GM21619 (cell line): ENCODE results near the gene RIPK4.

Source experiments
- ATAC-seq: cut with Tn5 transposase; IDR thresholded peaks from one replicate; pipeline ENCODE4 v1.9.1; 2021; ENCODE audit not compliant: unreplicated experiment

The RIPK4 gene

GRCh38 chr21:41755258-41755933 is 11.5 kb downstream of the RIPK4 start:
- ATAC-seq, result no peak

DNA sequence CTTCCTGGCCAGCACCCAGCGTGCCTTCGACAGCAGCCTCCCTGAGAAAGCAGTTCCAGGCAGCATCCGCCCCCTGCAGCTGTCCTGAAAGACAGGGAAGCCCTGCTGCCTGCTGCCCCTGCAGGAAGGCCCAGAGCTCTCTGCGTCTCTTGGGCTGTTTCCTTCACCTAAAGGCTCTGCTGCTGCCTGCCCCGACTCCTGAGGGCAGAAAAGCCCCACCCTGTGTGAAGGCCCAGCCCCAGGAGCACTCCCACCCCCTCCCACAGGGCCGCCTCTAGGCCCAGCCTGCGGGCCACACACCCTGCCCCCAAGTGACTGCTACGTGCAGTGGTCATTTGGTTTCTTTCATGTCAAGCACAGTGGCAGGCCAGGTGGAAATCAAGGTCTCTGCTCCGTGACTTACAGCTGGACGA is 12.4 kb downstream of the RIPK4 start:
- ATAC-seq, result no peak

GRCh38 chr21:41753006-41753898 is 13.6 kb downstream of the RIPK4 start:
- ATAC-seq, result no peak

DNA sequence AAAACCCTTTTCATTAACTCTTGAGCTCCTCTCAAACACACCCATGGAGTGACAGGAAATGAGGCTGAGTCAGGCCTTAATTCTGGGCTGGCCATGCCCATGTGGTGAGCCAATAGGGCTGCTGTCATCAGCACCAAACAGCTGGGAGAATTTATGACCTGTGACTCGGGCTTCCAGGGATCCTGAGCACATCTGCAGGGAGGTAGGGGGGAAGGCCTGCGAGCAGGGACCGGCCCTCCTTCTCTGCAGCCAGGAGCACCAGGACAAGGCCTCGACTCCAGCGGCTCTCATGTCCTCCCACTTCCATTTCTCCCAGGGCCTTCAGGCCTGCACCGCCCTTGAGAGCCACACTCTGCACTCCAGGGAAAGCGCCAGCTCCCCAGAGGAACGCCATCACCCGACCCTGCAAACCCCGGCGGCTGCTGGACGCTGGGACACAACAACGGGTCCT is 14.6 kb downstream of the RIPK4 start:
- ATAC-seq, result no peak

GRCh38 chr21:41751611-41752011 is 15.2 kb downstream of the RIPK4 start:
- no peak for ATAC-seq

- no peak for ATAC-seq
These were observed 16.2 kb downstream of the RIPK4 start for GRCh38 chr21:41750532-41751151.

DNA sequence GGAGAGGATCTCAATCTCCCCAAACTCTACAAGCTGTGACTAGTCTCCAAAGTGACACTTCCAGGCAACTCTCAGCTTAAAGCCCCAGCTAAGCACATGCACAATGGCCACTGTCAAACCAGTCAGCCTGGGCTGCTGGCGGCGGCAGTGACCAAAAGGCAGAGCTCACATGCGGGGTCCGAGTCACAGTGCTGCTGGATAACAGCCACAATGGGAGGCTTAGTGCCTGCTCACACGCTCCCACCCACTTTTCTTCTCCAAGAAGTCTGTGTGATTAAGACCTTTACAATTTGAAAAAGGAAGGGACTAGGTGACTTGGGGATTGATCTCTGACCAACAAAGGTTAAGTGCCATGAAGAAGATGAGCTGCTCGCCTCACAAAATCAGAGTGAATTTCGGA is 16.8 kb downstream of the RIPK4 start:
- no peak for ATAC-seq

- ATAC-seq, result no peak
These were observed 17.6 kb downstream of the RIPK4 start for GRCh38 chr21:41749286-41749685.

DNA sequence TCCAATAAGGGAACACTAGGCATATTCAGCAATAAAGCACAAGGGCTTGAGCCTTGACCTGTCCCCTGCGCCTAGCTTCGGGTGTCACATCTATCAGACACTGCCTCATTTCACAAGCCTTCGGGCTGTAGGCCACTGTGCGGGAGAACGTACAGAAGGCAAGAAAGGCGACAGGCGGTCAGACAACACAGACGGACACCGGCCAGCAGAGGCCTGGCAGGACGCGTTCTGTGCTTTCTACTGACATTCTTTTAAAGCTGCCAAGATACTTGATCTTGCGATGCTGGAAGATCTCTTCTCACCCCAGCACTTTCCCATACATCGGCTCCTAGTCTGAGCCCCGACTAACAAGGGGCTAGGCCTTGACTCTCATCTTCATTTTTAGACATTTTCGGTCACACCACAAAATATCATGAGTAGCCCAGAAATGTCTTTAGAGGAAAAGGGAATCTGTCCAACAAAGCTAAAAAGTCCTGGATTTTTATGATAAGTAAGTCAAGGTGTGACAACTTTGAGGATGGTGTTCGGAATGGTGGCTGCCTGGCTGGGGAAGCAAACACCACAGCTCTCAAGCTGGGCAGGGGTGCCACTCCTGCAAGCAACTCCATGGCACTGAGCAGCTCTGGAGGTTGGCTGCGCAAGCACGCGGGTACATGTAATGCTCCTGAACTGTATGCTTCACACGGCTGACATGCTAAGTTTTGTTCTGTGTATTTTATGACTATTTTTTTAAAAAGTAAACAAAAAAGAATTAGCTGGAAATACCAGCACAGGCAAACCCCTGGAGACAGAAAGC is 18.7 kb downstream of the RIPK4 start:
- no peak for ATAC-seq

- ATAC-seq, result no peak
These were observed 20.2 kb downstream of the RIPK4 start for GRCh38 chr21:41746744-41747006.

DNA sequence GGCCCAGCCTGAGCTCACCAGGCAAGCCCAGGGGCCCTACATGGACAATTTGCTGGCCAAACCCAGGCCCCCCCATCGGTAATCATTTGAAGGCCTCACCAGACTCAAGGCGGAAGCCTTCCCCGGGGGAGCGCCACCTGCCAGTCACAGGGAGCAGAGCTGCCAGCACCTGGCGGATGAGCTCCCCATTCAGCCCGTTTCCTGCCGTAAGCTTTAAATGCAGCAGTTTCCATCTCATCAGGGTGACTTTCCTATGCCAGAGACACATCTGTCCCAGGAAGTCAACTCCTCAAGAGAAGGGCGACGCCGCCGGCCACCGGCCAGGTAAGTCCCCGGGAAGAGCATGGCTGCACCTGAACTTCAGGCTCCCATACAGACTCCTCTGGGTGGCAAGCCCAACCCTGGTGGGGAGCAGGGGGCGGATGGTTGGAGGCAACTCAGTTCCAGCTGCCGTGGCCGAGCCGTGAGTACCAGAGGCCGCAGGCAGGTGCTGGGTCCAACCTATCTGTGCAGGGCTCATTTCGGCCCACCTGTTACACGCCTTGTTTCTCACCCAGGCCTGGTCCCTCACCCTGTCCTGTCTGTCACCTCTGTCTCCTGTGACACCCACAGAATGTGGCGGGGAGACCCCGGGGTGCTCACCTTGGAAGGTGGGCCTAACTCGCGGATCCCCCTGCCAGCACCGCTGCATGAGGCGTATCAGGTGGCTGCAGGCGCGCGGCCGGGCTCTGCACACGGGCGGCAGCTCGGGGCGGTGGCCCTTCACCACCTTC is 20.7 kb downstream of the RIPK4 start:
- ATAC-seq, result no peak

- ATAC-seq, result no peak
These were observed 21.6 kb downstream of the RIPK4 start for GRCh38 chr21:41745026-41745820.

GRCh38 chr21:41744028-41744930 is 22.6 kb downstream of the RIPK4 start:
- ATAC-seq, result no peak

GRCh38 chr21:41743321-41744027 is 23.4 kb downstream of the RIPK4 start:
- ATAC-seq, result no peak

DNA sequence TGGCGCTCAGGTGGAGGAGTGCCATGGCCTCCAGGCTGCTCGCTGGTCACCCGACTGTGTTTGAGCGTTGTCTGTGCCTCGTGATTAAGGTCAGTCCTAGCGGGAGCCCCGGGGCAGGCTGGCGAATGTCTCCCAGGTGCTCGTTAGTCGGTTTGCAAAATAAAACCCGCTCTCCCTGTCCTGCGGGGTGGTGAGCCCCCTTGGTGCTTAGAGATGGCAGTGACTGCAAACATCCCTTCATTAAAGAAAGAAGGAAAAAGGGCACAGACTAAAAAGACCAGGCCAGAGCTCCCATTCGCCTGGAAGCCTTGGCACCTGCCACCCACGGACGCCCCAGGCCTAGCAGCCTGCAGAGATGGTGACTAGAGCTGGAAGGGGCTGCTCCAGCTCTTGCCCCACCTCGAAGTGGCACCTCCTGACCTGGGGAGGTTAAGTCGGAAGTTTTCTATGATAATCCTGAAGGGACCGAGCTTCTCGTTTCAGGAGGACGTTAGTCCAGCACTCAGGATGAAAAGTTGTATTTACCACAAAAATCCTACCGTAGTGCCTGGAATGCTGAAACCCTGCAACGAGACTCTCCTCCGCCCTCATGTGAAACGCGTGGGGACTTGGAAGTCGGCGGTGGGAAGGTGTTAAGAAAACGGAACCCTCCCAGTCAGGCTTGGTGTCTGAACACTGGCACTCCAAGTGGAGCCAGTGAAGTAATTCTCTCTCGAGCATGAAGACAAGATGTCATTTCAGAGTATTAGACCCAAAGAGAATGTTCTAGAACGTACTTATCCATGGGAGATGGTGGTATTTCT is 24.6 kb downstream of the RIPK4 start:
- ATAC-seq, result no peak

- ATAC-seq, result no peak
These were observed 25.4 kb downstream of the RIPK4 start for GRCh38 chr21:41741253-41742072.
